H1 (cell line): ENCODE data around the gene EPHA3. TPM values are rescaled to one million over a fixed set of nuclear protein-coding genes. Genes with fewer than 3 reads are reported as not detected.

Source experiments
- CTCF ChIA-PET: fragments of 300-600 bp; sonication (Branson Sonifier 250); formaldehyde crosslinking; loops from one replicate; lab custom pipeline; 2021; ENCODE audit not compliant: partially characterized antibody; lab: Charles Lee
- POLR2A ChIA-PET: fragments of 300-600 bp; sonication (Branson Sonifier 250); formaldehyde crosslinking; loops from one replicate; lab custom pipeline; 2021; ENCODE audit warnings: inconsistent platforms; ENCODE audit not compliant: partially characterized antibody; lab: Charles Lee
- DNase-seq, 2 experiments: peaks; one replicate each; pipeline versions ENCODE4 v3.0.0 to v3.0.0-alpha.2; 2010 to 2022; ENCODE audit warnings: low spot score in 2 of 2, low read depth in 1 of 2, mixed read lengths in 1 of 2
- FAIRE-seq: peaks from 2 replicates; lab custom pipeline; 2011; peaks lifted over from hg19 to GRCh38; lab: Jason Lieb, UNC
- H2AFZ ChIP-seq: 2 replicates; pipeline ENCODE4 v1.8.1; 2012; ENCODE audit warnings: low read length, inconsistent platforms
- H2AK5ac ChIP-seq: 2 replicates; pipeline ENCODE4 v1.6.1; 2013; ENCODE audit warnings: low read depth, low read length
- H2BK120ac ChIP-seq: replicated peaks from 2 replicates; pipeline ENCODE3; 2013; ENCODE audit warnings: low read depth, low read length, inconsistent platforms
- H2BK12ac ChIP-seq: 2 replicates; pipeline ENCODE4 v1.6.1; 2013; ENCODE audit warnings: low read depth, low read length
- H2BK15ac ChIP-seq: 2 replicates; pipeline ENCODE4 v1.6.1; 2013; ENCODE audit warnings: low read length
- H2BK20ac ChIP-seq: 2 replicates; pipeline ENCODE4 v1.6.1; 2013; ENCODE audit warnings: low read length
- H2BK5ac ChIP-seq: 2 replicates; pipeline ENCODE4 v1.6.1; 2013; ENCODE audit warnings: low read depth, low read length
- H3K14ac ChIP-seq: 2 replicates; pipeline ENCODE4 v1.6.1; 2013; ENCODE audit warnings: inconsistent platforms; ENCODE audit not compliant: insufficient read length
- H3K18ac ChIP-seq: 2 replicates; pipeline ENCODE4 v1.6.1; 2013; ENCODE audit warnings: low read length; ENCODE audit errors: extremely low read depth
- H3K23ac ChIP-seq: 2 replicates; pipeline ENCODE4 v1.6.1; 2013; ENCODE audit warnings: inconsistent platforms; ENCODE audit not compliant: insufficient read length
- H3K23me2 ChIP-seq: 2 replicates; pipeline ENCODE4 v1.6.1; 2013; ENCODE audit warnings: low read depth, low read length
- H3K27ac ChIP-seq: 2 replicates; pipeline ENCODE4 v1.6.1; 2011; ENCODE audit warnings: low read depth, low read length, inconsistent platforms
- H3K27me3 ChIP-seq, 4 experiments: replicated peaks in 1 of 4; 1 replicate in 1 of 4; 2 replicates in 3 of 4; pipeline versions ENCODE4 v1.6.1 to v1.8.1; 2011 to 2013; ENCODE audit warnings: low read length in 3 of 4, mild to moderate bottlenecking in 3 of 4, inconsistent platforms in 2 of 4, mixed read lengths in 2 of 4, moderate library complexity in 1 of 4; ENCODE audit not compliant: control insufficient read depth in 3 of 4, insufficient read depth in 3 of 4; ENCODE audit errors: extremely low read depth in 1 of 4
- H3K36me3 ChIP-seq, 4 experiments: 2 replicates each; pipeline versions ENCODE4 v1.6.1 to v1.8.1; 2011 to 2013; ENCODE audit warnings: mild to moderate bottlenecking in 4 of 4, low read length in 3 of 4, moderate library complexity in 2 of 4, control low read depth in 1 of 4, inconsistent platforms in 1 of 4; ENCODE audit not compliant: insufficient read depth in 4 of 4, control insufficient read depth in 2 of 4
- H3K4ac ChIP-seq: replicated peaks from 2 replicates; pipeline ENCODE3; 2013; ENCODE audit warnings: low read length, low read depth, mixed read lengths, inconsistent platforms; ENCODE audit not compliant: insufficient read length
- H3K4me1 ChIP-seq, 4 experiments: replicated peaks in 1 of 4; 1 replicate in 1 of 4; 2 replicates in 3 of 4; pipeline versions ENCODE4 v1.6.1 to v1.8.1; 2011 to 2013; ENCODE audit warnings: low read length in 3 of 4, inconsistent platforms in 2 of 4, mixed read lengths in 1 of 4; ENCODE audit not compliant: insufficient read depth in 4 of 4, control insufficient read depth in 3 of 4
- H3K4me2 ChIP-seq, 2 experiments: 2 replicates each; pipeline versions ENCODE4 v1.6.1 to v1.8.1; 2011 to 2013; ENCODE audit warnings: low read depth in 2 of 2, low read length in 2 of 2, control low read depth in 1 of 2, inconsistent platforms in 1 of 2, mild to moderate bottlenecking in 1 of 2; ENCODE audit not compliant: insufficient read depth in 1 of 2
- H3K4me3 ChIP-seq, 4 experiments: fragments of 200-600, 300-600 bp in 1 of 4; sonication (generic), shearing (Covaris generic), sonication (Bioruptor Twin) in 1 of 4; 2 replicates each; pipeline versions ENCODE4 v1.5.1 to v1.8.1; 2011 to 2016; ENCODE audit warnings: low read length in 4 of 4, low read depth in 3 of 4, control low read depth in 2 of 4, inconsistent platforms in 2 of 4, mild to moderate bottlenecking in 2 of 4, mixed read lengths in 1 of 4, moderate library complexity in 1 of 4; ENCODE audit not compliant: insufficient read depth in 2 of 4; ENCODE audit errors: extremely low read depth in 1 of 4
- H3K56ac ChIP-seq: replicated peaks from 2 replicates; pipeline ENCODE3; 2013; ENCODE audit warnings: low read depth, mild to moderate bottlenecking, mixed read lengths, low read length, inconsistent platforms; ENCODE audit not compliant: insufficient read length
- H3K79me1 ChIP-seq: 2 replicates; pipeline ENCODE4 v1.6.1; 2013; ENCODE audit warnings: low read depth, low read length, control low read depth
- H3K79me2 ChIP-seq, 2 experiments: 2 replicates each; pipeline versions ENCODE4 v1.6.1 to v1.8.1; 2012 to 2013; ENCODE audit warnings: low read length in 2 of 2, mild to moderate bottlenecking in 2 of 2, inconsistent platforms in 1 of 2; ENCODE audit not compliant: insufficient read depth in 2 of 2, control insufficient read depth in 1 of 2
- H3K9ac ChIP-seq, 4 experiments: replicated peaks in 1 of 4; 1 replicate in 1 of 4; 2 replicates in 3 of 4; pipeline versions ENCODE4 v1.6.1 to v1.8.1; 2011 to 2013; ENCODE audit warnings: low read depth in 3 of 4, low read length in 3 of 4, control low read depth in 2 of 4, mild to moderate bottlenecking in 2 of 4, moderate library complexity in 2 of 4, inconsistent platforms in 1 of 4; ENCODE audit errors: extremely low read depth in 1 of 4
- H3K9me3 ChIP-seq, 2 experiments: 2 replicates each; pipeline versions ENCODE4 v1.6.1 to v1.8.1; 2012 to 2013; ENCODE audit warnings: mild to moderate bottlenecking in 2 of 2, moderate library complexity in 2 of 2, control low read depth in 1 of 2, inconsistent platforms in 1 of 2, low read depth in 1 of 2, low read length in 1 of 2, mixed read lengths in 1 of 2; ENCODE audit not compliant: insufficient read depth in 2 of 2
- H4K20me1 ChIP-seq, 2 experiments: replicated peaks in 1 of 2; 2 replicates each; pipeline versions ENCODE3 to v1.8.1; 2011 to 2013; ENCODE audit warnings: inconsistent platforms in 2 of 2, low read length in 2 of 2, mild to moderate bottlenecking in 1 of 2; ENCODE audit not compliant: insufficient read depth in 2 of 2, control insufficient read depth in 1 of 2
- H4K5ac ChIP-seq: 2 replicates; pipeline ENCODE4 v1.6.1; 2013; ENCODE audit warnings: low read length, low read depth, mixed read lengths, inconsistent platforms; ENCODE audit not compliant: insufficient read length
- H4K8ac ChIP-seq: 2 replicates; pipeline ENCODE4 v1.8.0; 2013; ENCODE audit warnings: mild to moderate bottlenecking, moderate library complexity, low read length, inconsistent platforms; ENCODE audit not compliant: insufficient read depth; ENCODE audit errors: extremely low read depth
- H4K91ac ChIP-seq: replicated peaks from 2 replicates; pipeline ENCODE3; 2013; ENCODE audit warnings: low read length, mixed read lengths, inconsistent platforms; ENCODE audit not compliant: insufficient read length
- ATF3 ChIP-seq: IDR thresholded peaks from 2 replicates; pipeline ENCODE4 v1.6.1; 2011; ENCODE audit warnings: low read depth, mild to moderate bottlenecking, low read length; ENCODE audit not compliant: insufficient read depth
- HDAC2 ChIP-seq, 2 experiments: fragments of 300-600 bp in 1 of 2; sonication (generic) in 1 of 2; IDR thresholded peaks; 2 replicates each; pipeline ENCODE4 v1.6.1; 2011 to 2012; ENCODE audit warnings: low read depth in 2 of 2, low read length in 2 of 2, mild to moderate bottlenecking in 2 of 2, moderate library complexity in 2 of 2, borderline replicate concordance in 1 of 2, inconsistent platforms in 1 of 2
- NANOG ChIP-seq: IDR thresholded peaks from 2 replicates; pipeline ENCODE4 v1.6.1; 2011; ENCODE audit warnings: low read length, low read depth, mild to moderate bottlenecking, inconsistent platforms; ENCODE audit not compliant: insufficient read depth, poor library complexity, severe bottlenecking
- TAF1 ChIP-seq: IDR thresholded peaks from 2 replicates; pipeline ENCODE4 v1.6.1; 2011; ENCODE audit warnings: mild to moderate bottlenecking, low read depth, low read length
- TCF12 ChIP-seq: IDR thresholded peaks from 2 replicates; pipeline ENCODE4 v1.6.1; 2011; ENCODE audit warnings: low read depth, mild to moderate bottlenecking, low read length
- ZNF274 ChIP-seq: IDR thresholded peaks from 2 replicates; pipeline ENCODE4 v1.7.0; 2012; ENCODE audit warnings: low read length, borderline replicate concordance; ENCODE audit errors: extremely low read depth
- polyA plus RNA-seq, 7 experiments: library from polyadenylated mRNA; depleted of rRNA in 3 of 7; stranded (reverse) in 5 of 7; unstranded in 2 of 7; fragments of >200 nt in 5 of 7; fragments of 200-250 nt in 2 of 7; gene quantifications; 1 replicate in 5 of 7; 2 replicates in 1 of 7; 4 replicates in 1 of 7; pipeline versions ENCODE4 v1.2.1 to v1.2.3, GENCODE V29; 2011 to 2013; ENCODE audit warnings: missing spikeins in 2 of 7, mixed read lengths in 2 of 7
- total RNA-seq: library from RNA; stranded (reverse); fragmentation: NEBNext Ultra II Directional; extraction: Animal tissue kit (Norgen Biotek cat#: 25700); gene quantifications from 2 replicates; pipeline ENCODE4 v1.2.1, GENCODE V29; 2021
- TF ChIP-seq, protein P1 (sequence below): IDR thresholded peaks from 2 replicates; pipeline ENCODE4 v1.6.1; 2012; ENCODE audit warnings: low read length, inconsistent platforms

Gene EPHA3
- total and polyA plus RNA-seq, 2 of the 8 experiments (the other 6 are each of a cell fraction or from before 2014, with no cell fraction given): 0.09 to 0.22 TPM

GRCh38 chr3:89373434-89373833 is 266.0 kb downstream of the EPHA3 start:
- CTCF ChIA-PET: no interaction called here
- DNase-seq (no peak), FAIRE-seq (no peak)
- Histone ChIP-seq H3K4ac (no peak overlapping the region), H3K4me2 (no peak overlapping the region), H2BK120ac (no peak overlapping the region), H4K5ac (no peak overlapping the region), H3K4me3 (no peak overlapping the region), H3K56ac (no peak overlapping the region), H2AFZ (no peak overlapping the region), H4K8ac (no peak overlapping the region), H3K4me1 (peaks cover 0 to 4% (median under 1%) of the 10 kb centered on the region in 4 experiments; a peak in 2 of 7 replicates), H3K79me2 (no peaks in the 10 kb centered on the region), H2BK15ac (no peak overlapping the region), H2BK5ac (no peak overlapping the region), H2AK5ac (no peak overlapping the region), H2BK20ac (no peak overlapping the region), H3K36me3 (no peaks in the 10 kb centered on the region), H3K23ac (no peak overlapping the region), H4K91ac (no peak overlapping the region), H3K27me3 (no peaks in the 10 kb centered on the region), H2BK12ac (no peak overlapping the region), H3K79me1 (no peaks in the 10 kb centered on the region), H3K23me2 (no peaks in the 10 kb centered on the region), H4K20me1 (no peaks in the 10 kb centered on the region), H3K27ac (no peak overlapping the region), H3K9ac (no peak overlapping the region), H3K9me3 (0 out of 4 replicates have a peak, but pooled peaks cover 0 to 3% of the 10 kb centered on the region in 2 experiments), H3K18ac (no peak overlapping the region), H3K14ac (no peak overlapping the region)
- POLR2A ChIA-PET: no interaction called here
- TF ChIP-seq NANOG (no peak), HDAC2 (IDR thresholded peaks at IDR 0.05; ENCODE audit: borderline replicate concordance in 1 of 2, low read depth in 2 of 2, low read length in 2 of 2) (no peak), TCF12 (no peak), ATF3 (no peak), ZNF274 (no peak), TAF1 (no peak)
- TF ChIP-seq, protein P1, sequence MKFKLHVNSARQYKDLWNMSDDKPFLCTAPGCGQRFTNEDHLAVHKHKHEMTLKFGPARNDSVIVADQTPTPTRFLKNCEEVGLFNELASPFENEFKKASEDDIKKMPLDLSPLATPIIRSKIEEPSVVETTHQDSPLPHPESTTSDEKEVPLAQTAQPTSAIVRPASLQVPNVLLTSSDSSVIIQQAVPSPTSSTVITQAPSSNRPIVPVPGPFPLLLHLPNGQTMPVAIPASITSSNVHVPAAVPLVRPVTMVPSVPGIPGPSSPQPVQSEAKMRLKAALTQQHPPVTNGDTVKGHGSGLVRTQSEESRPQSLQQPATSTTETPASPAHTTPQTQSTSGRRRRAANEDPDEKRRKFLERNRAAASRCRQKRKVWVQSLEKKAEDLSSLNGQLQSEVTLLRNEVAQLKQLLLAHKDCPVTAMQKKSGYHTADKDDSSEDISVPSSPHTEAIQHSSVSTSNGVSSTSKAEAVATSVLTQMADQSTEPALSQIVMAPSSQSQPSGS: no peak
